Measurements from ENCODE around the gene ZNF213. TPM values are rescaled to one million over a fixed set of nuclear protein-coding genes. Genes with fewer than 3 reads are reported as not detected.

The ZNF213 gene
- total RNA-seq, 1 donor from 2014 or later = 10.2 TPM

- DNase-seq = peak; percentile 43
- intact Hi-C loops (cut with DNase I) = no loop called here
These were observed 10.8 kb downstream of the ZNF213 start for GRCh38 chr16:3145660-3146059.

GRCh38 chr16:3147046-3147756 is 12.4 kb downstream of the ZNF213 start:
- TF ChIP-seq CTCF (IDR thresholded peaks at IDR 0.05) = no peak
- H3K36me3 ChIP-seq = peaks cover 7% of the 10 kb centered on the region
- DNase-seq (peak; percentile 42), ATAC-seq (no peak)
- H3K27ac ChIP-seq = no peak overlapping the region
- no peaks in the 10 kb centered on the region for H3K9me3 ChIP-seq
- intact Hi-C loops (cut with DNase I) = no loop called here
- H3K4me1 ChIP-seq = peaks cover 19% of the 10 kb centered on the region
- H3K4me3 ChIP-seq = no peak overlapping the region
- no peaks in the 10 kb centered on the region for H3K27me3 ChIP-seq (ENCODE audit: low read depth)

More at GRCh38 chr16:3145660-3146059, 10.8 kb downstream of the ZNF213 start:
- no peak for ATAC-seq
- Histone ChIP-seq H3K27ac (no peak overlapping the region), H3K4me1 (peaks cover 10% of the 10 kb centered on the region), H3K9me3 (no peaks in the 10 kb centered on the region), H3K27me3 (ENCODE audit: low read depth) (no peaks in the 10 kb centered on the region), H3K4me3 (no peak overlapping the region), H3K36me3 (peaks cover 22% of the 10 kb centered on the region)
- TF ChIP-seq CTCF (IDR thresholded peaks at IDR 0.05) = no peak

GRCh38 chr16:3147757-3148104 is 12.9 kb downstream of the ZNF213 start:
- no peak for ATAC-seq
- H3K36me3 ChIP-seq = peaks cover 2% of the 10 kb centered on the region
- no peak overlapping the region for H3K27ac ChIP-seq
- H3K27me3 ChIP-seq (ENCODE audit: low read depth) = no peaks in the 10 kb centered on the region
- DNase-seq = peak; percentile 32
- peaks cover 21% of the 10 kb centered on the region for H3K4me1 ChIP-seq
- intact Hi-C loops (cut with DNase I) = no loop called here
- no peaks in the 10 kb centered on the region for H3K9me3 ChIP-seq
- no peak for TF ChIP-seq CTCF (IDR thresholded peaks at IDR 0.05)
- H3K4me3 ChIP-seq = no peak overlapping the region

- no peak for TF ChIP-seq CTCF (IDR thresholded peaks at IDR 0.05)
- intact Hi-C loops (cut with DNase I) = no loop called here
These were observed 13.7 kb downstream of the ZNF213 start for GRCh38 chr16:3148256-3149192.

GRCh38 chr16:3149193-3149530 is 14.3 kb downstream of the ZNF213 start:
- TF ChIP-seq CTCF (IDR thresholded peaks at IDR 0.05) = no peak
- DNase-seq (no peak), ATAC-seq (no peak)
- H3K4me3 ChIP-seq = peak overlapping the region; percentile 80
- H3K27me3 ChIP-seq (ENCODE audit: low read depth) = no peaks in the 10 kb centered on the region
- no peaks in the 10 kb centered on the region for H3K36me3 ChIP-seq
- intact Hi-C loops (cut with DNase I) = no loop called here
- H3K27ac ChIP-seq = peak overlapping the region; percentile 88
- H3K9me3 ChIP-seq = no peaks in the 10 kb centered on the region
- H3K4me1 ChIP-seq = peaks cover 21% of the 10 kb centered on the region

More at GRCh38 chr16:3148256-3149192, 13.7 kb downstream of the ZNF213 start:
- Histone ChIP-seq H3K27me3 (ENCODE audit: low read depth) (no peaks in the 10 kb centered on the region), H3K9me3 (no peaks in the 10 kb centered on the region), H3K4me3 (no peak overlapping the region), H3K4me1 (peaks cover 21% of the 10 kb centered on the region), H3K36me3 (no peaks in the 10 kb centered on the region), H3K27ac (no peak overlapping the region)
- DNase-seq (peak; percentile 41), ATAC-seq (no peak)
